GM10266 (cell line): ENCODE measurements around the gene SPATA33.
A peak's percentile ranks its signal among the peaks of the same experiment; 100 is the strongest.

Experiments used
- DNase-seq: peaks from one replicate; pipeline ENCODE4 v3.0.0; 2012; ENCODE audit errors: extremely low spot score
- CTCF ChIP-seq: IDR thresholded peaks from 2 replicates; pipeline ENCODE4 v1.5.1; 2012; ENCODE audit warnings: mild to moderate bottlenecking, low read depth; ENCODE audit not compliant: control insufficient read depth, insufficient read depth; ENCODE audit errors: missing control alignments

The SPATA33 gene

DNA sequence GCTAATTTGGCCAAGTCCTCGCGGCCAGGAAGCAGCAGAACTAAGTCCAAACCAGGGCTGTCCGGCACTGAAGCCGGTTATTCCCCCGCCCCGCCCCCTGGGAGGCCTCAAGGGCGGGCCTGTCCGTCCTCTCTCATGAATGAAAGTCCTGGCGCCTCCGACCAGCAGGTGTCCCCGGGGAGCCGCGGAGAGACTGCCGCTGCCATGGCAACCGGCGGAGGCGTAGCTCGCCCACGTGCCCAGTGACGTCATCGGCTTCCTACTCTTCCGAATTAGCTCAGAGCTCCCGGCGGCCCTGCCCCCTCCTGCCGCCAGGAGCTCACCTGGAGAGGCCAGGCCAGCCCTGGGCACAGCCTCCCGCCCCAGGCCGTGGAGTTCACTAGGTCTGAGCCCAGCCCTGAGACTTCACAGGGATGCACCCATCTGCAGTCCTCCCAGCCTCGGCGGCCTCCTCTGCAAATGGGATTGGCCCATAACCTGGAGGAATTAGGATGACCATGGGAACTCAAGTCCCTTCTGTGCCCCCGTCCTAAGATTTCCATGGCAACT is 42.5 kb downstream of the SPATA33 start:
- peak; percentile 83 for TF ChIP-seq CTCF
- DNase-seq = peak; percentile 98

DNA sequence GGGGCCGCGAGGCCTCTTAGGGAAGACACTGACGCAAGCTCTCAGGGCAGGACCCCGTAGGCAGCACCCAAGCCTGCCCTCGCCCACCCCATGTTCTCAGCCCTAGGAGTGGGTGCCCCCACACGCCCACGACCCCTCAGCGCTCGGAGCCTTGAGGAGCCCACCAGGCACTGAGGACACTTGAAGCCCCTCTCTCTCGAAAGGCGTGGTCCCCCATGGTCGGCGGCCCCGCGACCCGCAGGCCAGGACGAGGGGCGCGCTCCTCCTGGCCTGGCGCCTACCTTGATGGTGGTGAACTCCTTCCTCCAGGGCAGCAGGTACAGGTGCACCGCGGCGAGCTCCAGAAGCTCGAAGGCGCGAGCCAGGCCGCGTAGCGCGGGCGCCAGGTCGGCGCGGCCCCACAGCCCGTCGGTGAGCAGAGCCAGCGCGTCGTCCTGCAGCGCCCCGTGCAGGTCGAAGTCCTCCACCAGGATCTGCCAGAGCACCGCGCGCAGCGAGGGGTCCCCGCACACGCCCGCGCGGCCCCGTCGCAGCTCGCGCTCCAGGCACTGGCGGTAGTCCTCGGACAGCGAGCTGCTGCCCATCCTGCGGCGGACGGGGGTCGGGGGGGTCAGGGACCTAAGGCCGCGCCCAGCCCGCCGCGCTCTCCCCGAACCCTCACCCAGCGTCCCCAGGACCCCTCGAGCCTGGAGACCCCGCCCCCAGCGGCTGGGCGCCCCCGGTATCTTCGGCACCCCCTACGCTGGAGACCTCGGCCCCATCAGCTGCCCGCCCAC is 43.2 kb downstream of the SPATA33 start:
- DNase-seq = peak; percentile 77
- peak; percentile 68 for TF ChIP-seq CTCF

DNA sequence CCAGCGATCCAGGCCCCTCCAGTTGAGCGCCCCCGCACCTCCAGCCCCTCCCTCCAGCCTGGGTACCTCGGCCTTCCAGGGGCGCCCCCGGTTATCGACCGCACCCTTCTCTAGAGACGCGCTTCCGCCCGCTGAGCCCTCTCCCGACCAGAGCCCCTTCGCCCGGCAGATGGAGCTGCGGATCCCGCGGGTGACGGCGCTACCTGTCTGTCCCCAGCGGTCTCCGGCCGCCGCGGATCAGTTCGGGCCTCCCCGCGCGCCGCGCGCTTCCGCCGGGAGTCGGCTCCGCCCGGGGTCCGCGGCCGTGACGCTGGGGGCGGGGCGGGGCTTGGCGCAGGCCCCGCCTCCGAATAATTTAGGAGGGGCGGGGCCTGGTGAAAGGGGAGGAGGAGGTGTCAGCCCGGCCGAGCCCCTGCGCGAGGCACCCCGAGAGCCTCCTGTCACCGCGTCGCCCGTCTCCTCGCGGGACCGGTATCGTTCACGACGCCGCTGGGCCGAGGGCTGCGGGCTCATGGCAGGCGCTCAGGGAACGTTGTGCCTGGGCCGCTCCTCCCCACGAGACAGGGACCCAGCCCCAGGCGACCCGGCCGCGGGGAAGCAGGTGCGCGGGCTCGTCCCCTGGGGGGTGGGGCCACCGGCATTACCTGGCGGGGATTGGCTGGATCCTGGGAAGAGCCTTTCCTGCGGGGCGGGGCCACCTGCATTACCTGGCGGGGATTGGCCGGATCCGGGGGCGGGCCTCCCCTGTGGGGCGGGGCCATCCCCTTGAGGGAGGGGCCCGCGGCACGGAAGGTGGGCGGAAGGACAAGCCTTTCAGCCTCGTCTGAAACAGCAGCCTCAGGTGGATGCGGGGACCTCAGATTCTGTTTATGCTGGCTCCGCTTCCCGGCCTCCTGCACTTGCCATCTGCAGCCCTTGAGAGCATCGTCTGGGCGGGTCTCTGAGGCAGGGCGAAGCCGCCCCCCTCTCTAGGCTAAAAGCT is 44.1 kb downstream of the SPATA33 start, which contains the start of gene SPATA2L:
Gene SPATA2L (minus strand): TSS at position 281 of the 982 bp plus-strand sequence. CDS start 473 bp downstream, outside the sequence.
- peak; percentile 56 for TF ChIP-seq CTCF
- DNase-seq = peak; percentile 99

GRCh38 chr16:89704281-89704680 is 46.6 kb downstream of the SPATA33 start:
- no peak for TF ChIP-seq CTCF
- no peak for DNase-seq

DNA sequence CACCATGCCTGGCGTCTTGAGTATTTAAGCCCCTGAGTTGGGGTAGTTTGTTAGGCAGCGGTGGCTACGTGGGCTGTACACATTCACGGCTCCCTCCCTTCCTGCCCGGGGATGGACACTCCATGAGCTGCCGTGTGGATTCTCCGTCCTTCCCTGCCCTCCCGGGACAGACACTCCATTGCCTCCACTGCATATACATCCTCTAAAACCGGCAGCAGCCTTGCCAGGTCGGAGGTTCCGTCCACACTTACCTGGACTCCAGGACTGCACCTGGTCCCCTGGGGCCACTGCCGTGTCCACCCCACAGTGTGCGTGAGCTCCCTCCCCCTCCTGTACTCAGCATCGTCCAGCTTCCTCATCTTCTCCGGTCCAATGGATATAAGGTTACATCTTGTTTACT is 47.4 kb downstream of the SPATA33 start:
- TF ChIP-seq CTCF = no peak
- DNase-seq = no peak

DNA sequence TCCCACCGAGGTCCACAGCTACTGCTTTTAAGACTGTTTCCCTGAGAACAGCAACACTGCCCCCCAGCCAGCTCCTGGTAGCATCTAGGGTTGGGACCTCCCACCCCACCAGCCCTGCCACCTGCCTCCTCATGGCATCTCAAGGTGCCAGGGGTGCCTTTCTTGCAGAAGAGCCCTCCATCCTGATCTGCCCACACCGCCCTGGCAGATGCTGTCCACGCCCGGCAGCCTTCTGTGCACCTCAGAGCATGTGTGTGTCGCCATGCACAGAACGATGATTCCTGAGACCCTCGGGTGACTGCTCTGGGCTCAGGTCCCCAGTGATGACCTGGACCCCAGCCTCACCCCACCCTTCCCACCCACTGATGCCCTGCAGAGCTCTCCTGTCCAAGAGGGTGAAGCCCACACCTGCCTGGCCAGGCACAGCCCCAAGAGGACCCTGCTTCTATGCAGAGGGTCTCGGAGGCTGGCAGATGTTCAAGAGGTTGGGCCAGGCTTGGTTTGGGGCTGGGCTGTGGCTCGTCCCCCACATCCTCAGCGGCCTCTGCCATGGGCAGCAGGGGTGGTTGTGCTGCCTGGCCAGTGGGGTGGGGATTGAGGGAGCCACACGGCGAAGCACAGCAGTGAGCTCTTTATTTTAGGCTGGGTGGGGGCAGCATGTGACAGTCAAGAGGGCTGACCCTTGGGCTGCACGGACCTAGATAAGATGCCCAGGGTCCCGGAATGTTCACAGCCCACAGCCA is 49.1 kb downstream of the SPATA33 start:
- no peak for DNase-seq
- no peak for TF ChIP-seq CTCF
